ENCODE measurements around the gene BPIFB2. TPM values are rescaled to one million over a fixed set of nuclear protein-coding genes. Genes with fewer than 3 reads are reported as not detected.

BPIFB2 gene
- total and polyA plus RNA-seq, 2 donors from 2014 or later: not detected

GRCh38 chr20:33026779-33027759, 19.6 kb downstream of the BPIFB2 start:
- TF ChIP-seq CTCF (IDR thresholded peaks at IDR 0.05; ENCODE audit: borderline replicate concordance, extremely low read depth, insufficient read depth): no peak
- Histone ChIP-seq H3K9me3 (ENCODE audit: control insufficient read depth in 2 of 3, insufficient read depth in 1 of 3, low read length in 3 of 3) (no peaks in the 10 kb centered on the region), H3K4me1 (ENCODE audit: control insufficient read depth in 2 of 3, insufficient read depth in 2 of 3, low read depth in 1 of 3, low read length in 3 of 3) (no peaks in the 10 kb centered on the region), H3K36me3 (ENCODE audit: control insufficient read depth in 2 of 3, insufficient read depth in 3 of 3, low read length in 3 of 3) (no peaks in the 10 kb centered on the region), H3K27ac (ENCODE audit: low read depth in 2 of 2, low read length in 2 of 2) (no peak overlapping the region), H3K27me3 (ENCODE audit: control insufficient read depth, insufficient read depth, low read length) (no peaks in the 10 kb centered on the region), H3K9ac (ENCODE audit: low read length in 3 of 3) (no peak overlapping the region), H3K4me3 (ENCODE audit: low read length in 3 of 3) (no peak overlapping the region)
- FAIRE-seq: no peak
- intact Hi-C loops (cut with DNase I): no loop called here
- no peak for DNase-seq

- no peak for FAIRE-seq
- Histone ChIP-seq H3K27me3 (ENCODE audit: control insufficient read depth, insufficient read depth, low read length) (no peaks in the 10 kb centered on the region), H3K4me1 (ENCODE audit: control insufficient read depth in 2 of 3, insufficient read depth in 2 of 3, low read depth in 1 of 3, low read length in 3 of 3) (no peaks in the 10 kb centered on the region), H3K4me3 (ENCODE audit: low read length in 3 of 3) (no peak overlapping the region), H3K27ac (ENCODE audit: low read depth in 2 of 2, low read length in 2 of 2) (no peak overlapping the region), H3K9me3 (ENCODE audit: control insufficient read depth in 2 of 3, insufficient read depth in 1 of 3, low read length in 3 of 3) (no peaks in the 10 kb centered on the region), H3K9ac (ENCODE audit: low read length in 3 of 3) (no peak overlapping the region), H3K36me3 (ENCODE audit: control insufficient read depth in 2 of 3, insufficient read depth in 3 of 3, low read length in 3 of 3) (no peaks in the 10 kb centered on the region)
- intact Hi-C loops (cut with DNase I): no loop called here
- DNase-seq: no peak
- TF ChIP-seq CTCF (IDR thresholded peaks at IDR 0.05; ENCODE audit: borderline replicate concordance, extremely low read depth, insufficient read depth): no peak
Measured at GRCh38 chr20:33027769-33028751, 20.6 kb downstream of the BPIFB2 start.

- H3K36me3 ChIP-seq (ENCODE audit: control insufficient read depth in 2 of 3, insufficient read depth in 3 of 3, low read length in 3 of 3): no peaks in the 10 kb centered on the region
- no peaks in the 10 kb centered on the region for H3K9me3 ChIP-seq (ENCODE audit: control insufficient read depth in 2 of 3, insufficient read depth in 1 of 3, low read length in 3 of 3)
- no peak overlapping the region for H3K27ac ChIP-seq (ENCODE audit: low read depth in 2 of 2, low read length in 2 of 2)
- no peak for TF ChIP-seq CTCF (IDR thresholded peaks at IDR 0.05; ENCODE audit: borderline replicate concordance, extremely low read depth, insufficient read depth)
- H3K4me1 ChIP-seq (ENCODE audit: control insufficient read depth in 2 of 3, insufficient read depth in 2 of 3, low read depth in 1 of 3, low read length in 3 of 3): no peaks in the 10 kb centered on the region
- no peaks in the 10 kb centered on the region for H3K27me3 ChIP-seq (ENCODE audit: control insufficient read depth, insufficient read depth, low read length)
- no peak overlapping the region for H3K9ac ChIP-seq (ENCODE audit: low read length in 3 of 3)
- no peak for FAIRE-seq
- no peak for DNase-seq
- intact Hi-C loops (cut with DNase I): no loop called here
- no peak overlapping the region for H3K4me3 ChIP-seq (ENCODE audit: low read length in 3 of 3)
Measured at GRCh38 chr20:33028875-33029274, 21.4 kb downstream of the BPIFB2 start.
